CD14-positive monocyte (primary cell): Measurements from ENCODE around the gene PLK3. TPM values are rescaled to one million over a fixed set of nuclear protein-coding genes. Genes with fewer than 3 reads are reported as not detected.

Experiments
- DNase-seq, 3 donors: peaks; one replicate each; pipeline ENCODE4 v3.0.0-alpha.2; 2011 to 2022
- H2AFZ ChIP-seq: 2 replicates; pipeline ENCODE4 v1.6.0; 2012; ENCODE audit warnings: mild to moderate bottlenecking, low read depth, low read length, inconsistent platforms; ENCODE audit not compliant: insufficient read depth, poor library complexity, severe bottlenecking
- H3K27ac ChIP-seq, 2 donors: 1 replicate in 1 of 2; 2 replicates in 1 of 2; pipeline ENCODE4 v1.5.1; 2012 to 2013; ENCODE audit warnings: low read length in 2 of 2, control low read depth in 1 of 2, inconsistent platforms in 1 of 2, low read depth in 1 of 2, mild to moderate bottlenecking in 1 of 2
- H3K27me3 ChIP-seq, 2 donors: one replicate each; pipeline versions ENCODE4 v1.6.0 to v1.6.1; 2011 to 2013; ENCODE audit warnings: low read length in 2 of 2; ENCODE audit not compliant: control insufficient read depth in 2 of 2, insufficient read depth in 2 of 2
- H3K36me3 ChIP-seq, 2 donors: replicated peaks in 1 of 2; 1 replicate in 1 of 2; 2 replicates in 1 of 2; pipeline versions ENCODE4 v1.5.1 to v1.6.1; 2012 to 2013; ENCODE audit warnings: low read length in 2 of 2, control low read depth in 1 of 2, inconsistent platforms in 1 of 2, mild to moderate bottlenecking in 1 of 2; ENCODE audit not compliant: insufficient read depth in 2 of 2, control insufficient read depth in 1 of 2
- H3K4me1 ChIP-seq, 2 donors: 1 replicate in 1 of 2; 2 replicates in 1 of 2; pipeline versions ENCODE4 v1.5.1 to v1.6.1; 2012 to 2013; ENCODE audit warnings: low read length in 2 of 2, control low read depth in 1 of 2, inconsistent platforms in 1 of 2, mild to moderate bottlenecking in 1 of 2, moderate library complexity in 1 of 2; ENCODE audit not compliant: insufficient read depth in 2 of 2, control insufficient read depth in 1 of 2
- H3K4me2 ChIP-seq: replicated peaks from 2 replicates; pipeline ENCODE3; 2012; ENCODE audit warnings: low read length, moderate library complexity, mild to moderate bottlenecking; ENCODE audit not compliant: poor library complexity, severe bottlenecking; ENCODE audit errors: extremely low read depth
- H3K4me3 ChIP-seq, 3 experiments: fragments of 200-600 bp in 1 of 3; sonication (generic) in 1 of 3; replicated peaks in 1 of 3; 1 replicate in 2 of 3; 2 replicates in 1 of 3; pipeline ENCODE4 v1.5.1; 2011 to 2013; ENCODE audit warnings: low read length in 3 of 3, mild to moderate bottlenecking in 3 of 3, control low read depth in 2 of 3, low read depth in 2 of 3, inconsistent platforms in 1 of 3, moderate library complexity in 1 of 3
- H3K79me2 ChIP-seq: 2 replicates; pipeline ENCODE4 v1.6.0; 2012; ENCODE audit warnings: mild to moderate bottlenecking, control low read depth, inconsistent platforms, low read length, moderate library complexity; ENCODE audit not compliant: insufficient read depth
- H3K9ac ChIP-seq: 2 replicates; pipeline ENCODE4 v1.6.0; 2017; ENCODE audit warnings: low read length, mild to moderate bottlenecking; ENCODE audit not compliant: insufficient read depth, poor library complexity, severe bottlenecking
- H3K9me3 ChIP-seq, 2 donors: replicated peaks in 1 of 2; 1 replicate in 1 of 2; 2 replicates in 1 of 2; pipeline versions ENCODE4 v1.5.1 to v1.6.1; 2012 to 2013; ENCODE audit warnings: low read length in 2 of 2, control low read depth in 1 of 2; ENCODE audit not compliant: control insufficient read depth in 1 of 2, insufficient read depth in 1 of 2
- H4K20me1 ChIP-seq: 2 replicates; pipeline ENCODE4 v1.6.0; 2012; ENCODE audit warnings: mild to moderate bottlenecking, low read length, control low read depth, moderate library complexity; ENCODE audit not compliant: insufficient read depth
- H3K27ac Mint-ChIP-seq, 7 donors: one replicate each; pipeline ENCODE4 v1.8.0; 2020; ENCODE audit warnings: mild to moderate bottlenecking in 7 of 7, mixed read lengths in 7 of 7, moderate library complexity in 6 of 7, inconsistent platforms in 2 of 7
- H3K27me3 Mint-ChIP-seq, 3 donors: one replicate each; pipeline ENCODE4 v1.8.0; 2021 to 2022; ENCODE audit warnings: low read depth in 3 of 3, mild to moderate bottlenecking in 3 of 3, mixed read lengths in 3 of 3, moderate library complexity in 3 of 3, inconsistent platforms in 1 of 3
- H3K36me3 Mint-ChIP-seq, 2 donors: one replicate each; pipeline ENCODE4 v1.8.0; 2020; ENCODE audit warnings: mixed read lengths in 2 of 2, inconsistent platforms in 1 of 2, mild to moderate bottlenecking in 1 of 2
- H3K4me1 Mint-ChIP-seq: one replicate; pipeline ENCODE4 v1.8.0; 2020; ENCODE audit warnings: mild to moderate bottlenecking, mixed read lengths
- H3K4me3 Mint-ChIP-seq, 2 donors: one replicate each; pipeline ENCODE4 v1.8.0; 2020; ENCODE audit warnings: mild to moderate bottlenecking in 2 of 2, mixed read lengths in 2 of 2, moderate library complexity in 1 of 2
- H3K9me3 Mint-ChIP-seq, 7 donors: one replicate each; pipeline ENCODE4 v1.8.0; 2020 to 2022; ENCODE audit warnings: mixed read lengths in 7 of 7, mild to moderate bottlenecking in 6 of 7, moderate library complexity in 6 of 7, inconsistent platforms in 2 of 7
- WGBS: methylation state at CpG from one replicate; pipeline ENCODE4 v1.1.5; 2013; ENCODE audit warnings: missing lambda C conversion rate; ENCODE audit not compliant: insufficient coverage; 5-methylcytosine and 5-hydroxymethylcytosine counted together
- intact Hi-C, 2 donors: fragments of 100-400 bp; cut with micrococcal nuclease; formaldehyde crosslinking; loops; one replicate each; pipeline versions ENCODE4 v1.15.0 to v1.15.1; 2023
- polyA plus RNA-seq, 3 donors: library from polyadenylated mRNA; depleted of rRNA in 1 of 3; unstranded in 2 of 3; stranded (reverse) in 1 of 3; fragments of 300-500 nt in 2 of 3; fragments of >200 nt in 1 of 3; fragmentation: Illumina TruSeq in 2 of 3; gene quantifications; 1 replicate in 2 of 3; 2 replicates in 1 of 3; pipeline ENCODE4 v1.2.3, GENCODE V29; 2012 to 2021
- TF ChIP-seq, protein P1 (sequence below): fragments of 200-600 bp; IDR thresholded peaks from one replicate; pipeline ENCODE4 v1.8.0; 2022; ENCODE audit warnings: antibody characterized with exemption, mild to moderate bottlenecking

Gene PLK3
- polyA plus RNA-seq, 3 donors = 15.8 to 285 (median 28.1) TPM

- Histone ChIP-seq H3K27ac (no peak overlapping the region), H3K27me3 (peaks cover 0 to 3% of the 10 kb centered on the region in 2 donors), H3K79me2 (no peaks in the 10 kb centered on the region), H3K9ac (no peak overlapping the region), H3K4me2 (no peak overlapping the region), H3K36me3 (peaks cover 4 to 19% of the 10 kb centered on the region in 2 donors), H4K20me1 (peaks cover 9% of the 10 kb centered on the region), H3K4me1 (peaks cover 23 to 24% of the 10 kb centered on the region in 2 donors), H3K9me3 (no peaks in the 10 kb centered on the region), H3K4me3 (peak overlapping the region in 1 of 3 experiments; percentile 65), H2AFZ (no peak overlapping the region)
- peaks cover 21 to 24% of the 10 kb centered on the region in 2 donors for H3K36me3 Mint-ChIP-seq
- H3K9me3 Mint-ChIP-seq = peaks cover 0 to 2% (median 0%) of the 10 kb centered on the region in 7 donors
- 91% methylated on average over 6 of the region's 6 CpGs for WGBS
- TF ChIP-seq, protein P1, sequence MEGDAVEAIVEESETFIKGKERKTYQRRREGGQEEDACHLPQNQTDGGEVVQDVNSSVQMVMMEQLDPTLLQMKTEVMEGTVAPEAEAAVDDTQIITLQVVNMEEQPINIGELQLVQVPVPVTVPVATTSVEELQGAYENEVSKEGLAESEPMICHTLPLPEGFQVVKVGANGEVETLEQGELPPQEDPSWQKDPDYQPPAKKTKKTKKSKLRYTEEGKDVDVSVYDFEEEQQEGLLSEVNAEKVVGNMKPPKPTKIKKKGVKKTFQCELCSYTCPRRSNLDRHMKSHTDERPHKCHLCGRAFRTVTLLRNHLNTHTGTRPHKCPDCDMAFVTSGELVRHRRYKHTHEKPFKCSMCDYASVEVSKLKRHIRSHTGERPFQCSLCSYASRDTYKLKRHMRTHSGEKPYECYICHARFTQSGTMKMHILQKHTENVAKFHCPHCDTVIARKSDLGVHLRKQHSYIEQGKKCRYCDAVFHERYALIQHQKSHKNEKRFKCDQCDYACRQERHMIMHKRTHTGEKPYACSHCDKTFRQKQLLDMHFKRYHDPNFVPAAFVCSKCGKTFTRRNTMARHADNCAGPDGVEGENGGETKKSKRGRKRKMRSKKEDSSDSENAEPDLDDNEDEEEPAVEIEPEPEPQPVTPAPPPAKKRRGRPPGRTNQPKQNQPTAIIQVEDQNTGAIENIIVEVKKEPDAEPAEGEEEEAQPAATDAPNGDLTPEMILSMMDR = no peak
- peaks cover 7 to 15% (median 12%) of the 10 kb centered on the region in 3 donors for H3K27me3 Mint-ChIP-seq
- DNase-seq = no peak
- no peak overlapping the region for H3K27ac Mint-ChIP-seq
- H3K4me1 Mint-ChIP-seq = peaks cover 26% of the 10 kb centered on the region
- H3K4me3 Mint-ChIP-seq = peak overlapping the region in 1 of 2 donors; percentile 16
- intact Hi-C loops = loop anchor here (5.0 to 10.0 kb wide), 2 partner anchors 42 to 230 kb away; partner anchors contain the start of genes HECTD3 (in 1 of the 2) and UROD (in 1 of the 2)
Observed at GRCh38 chr1:44785029-44785380, 15.2 kb upstream of the PLK3 start.

GRCh38 chr1:44785501-44786137 lies 14.6 kb upstream of the PLK3 start:
- peak overlapping the region; percentile 91 for H2AFZ ChIP-seq
- DNase-seq = no peak
- peaks cover 0 to 2% (median 0%) of the 10 kb centered on the region in 7 donors for H3K9me3 Mint-ChIP-seq
- peaks cover 15 to 18% of the 10 kb centered on the region in 2 donors for H3K36me3 Mint-ChIP-seq
- peaks cover 0 to 3% of the 10 kb centered on the region in 2 donors for H3K27me3 ChIP-seq
- no peak overlapping the region for H3K9ac ChIP-seq
- H3K4me2 ChIP-seq = peak overlapping the region; percentile 83
- peaks cover 8% of the 10 kb centered on the region for H4K20me1 ChIP-seq
- intact Hi-C loops = loop anchor here (5.0 to 10.0 kb wide), 2 partner anchors 42 to 229 kb away; partner anchors contain the start of genes HECTD3 (in 1 of the 2) and UROD (in 1 of the 2)
- peaks cover 7 to 15% (median 12%) of the 10 kb centered on the region in 3 donors for H3K27me3 Mint-ChIP-seq
- H3K4me3 Mint-ChIP-seq = peak overlapping the region; percentile 72 to 92
- H3K9me3 ChIP-seq = no peaks in the 10 kb centered on the region
- peak overlapping the region in 3 of 7 donors; percentile 30 to 45 (median 31) for H3K27ac Mint-ChIP-seq
- peaks cover 23 to 24% of the 10 kb centered on the region in 2 donors for H3K4me1 ChIP-seq
- no peak overlapping the region for H3K27ac ChIP-seq
- H3K36me3 ChIP-seq = peaks cover 0 to 12% of the 10 kb centered on the region in 2 donors
- 11% methylated on average over 6 of the region's 11 CpGs for WGBS
- TF ChIP-seq, protein P1 = no peak
- H3K79me2 ChIP-seq = no peaks in the 10 kb centered on the region
- H3K4me1 Mint-ChIP-seq = peaks cover 26% of the 10 kb centered on the region
- H3K4me3 ChIP-seq = peak overlapping the region in 2 of 3 experiments; percentile 41 to 74
